ENCODE results near the gene RPRD1B. TPM values are rescaled to one million over a fixed set of nuclear protein-coding genes. Genes with fewer than 3 reads are reported as not detected.

Gene RPRD1B
- total RNA-seq, 1 experiment from 2014 or later: 42.6 TPM

DNA sequence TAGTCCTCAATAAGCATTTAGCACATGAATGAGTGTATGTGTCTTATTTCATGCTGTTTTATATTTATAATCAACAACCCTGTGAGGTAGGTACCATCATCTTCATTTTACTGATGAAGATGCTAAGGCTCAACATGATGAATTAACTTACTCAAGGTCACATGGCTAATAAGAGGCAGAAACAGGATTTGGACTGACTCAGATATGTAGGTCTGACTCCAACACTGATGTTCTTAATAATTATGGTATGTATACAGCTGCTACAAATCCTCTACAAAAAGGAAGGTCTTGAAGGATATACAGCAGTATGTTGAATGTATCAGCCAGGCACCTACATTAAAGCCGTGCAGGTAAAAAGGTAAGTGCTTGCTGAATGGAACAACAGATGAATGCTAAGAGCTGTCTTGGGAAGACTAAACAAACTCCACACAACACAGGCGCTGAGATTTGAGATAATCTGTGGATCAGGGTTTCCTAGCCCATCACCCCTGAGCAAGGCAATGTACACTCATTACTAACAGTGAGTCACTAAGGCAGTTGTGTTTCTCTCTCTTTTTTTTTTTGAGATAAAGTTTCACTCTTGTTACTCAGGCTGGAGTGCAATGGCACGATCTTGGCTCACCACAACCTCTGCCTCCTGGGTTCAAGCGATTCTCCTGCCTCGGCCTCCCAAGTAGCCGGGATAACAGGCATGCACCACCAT, 32.2 kb upstream of the RPRD1B start:
- intact Hi-C loops (cut with micrococcal nuclease): no loop called here
- H3K27ac Mint-ChIP-seq (ENCODE audit: low read depth, unreplicated experiment): peak overlapping the region; percentile 13

DNA sequence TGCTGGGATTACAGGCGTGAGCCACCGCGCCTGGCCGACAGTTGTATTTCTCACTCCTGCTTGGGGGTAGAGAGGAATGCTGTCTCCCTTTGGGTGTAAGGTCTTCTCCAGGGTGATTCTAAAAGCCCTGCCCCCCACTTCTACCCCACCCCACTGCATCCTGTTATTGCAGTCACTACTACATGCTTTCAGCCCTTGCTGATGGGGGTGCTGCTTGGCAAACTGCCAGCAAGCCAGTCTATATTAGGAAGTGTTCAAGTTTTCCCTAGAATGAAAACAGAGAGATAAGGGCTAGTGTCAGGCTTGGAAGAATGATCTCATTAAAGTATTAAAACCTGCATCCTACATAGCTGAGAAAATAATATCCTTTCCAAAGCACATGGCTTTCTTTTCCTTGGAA, 31.6 kb upstream of the RPRD1B start:
- BruUV-seq (replicated peaks): no TSS peak
- Mint-ChIP-seq H3K27me3 (ENCODE audit: insufficient read depth, unreplicated experiment) (no peaks in the 10 kb centered on the region), H3K27ac (ENCODE audit: low read depth, unreplicated experiment) (peak overlapping the region; percentile 13), H3K36me3 (ENCODE audit: insufficient read depth, unreplicated experiment) (peaks cover 59% of the 10 kb centered on the region), H3K4me3 (ENCODE audit: unreplicated experiment) (no peak overlapping the region), H3K4me1 (ENCODE audit: insufficient read depth, unreplicated experiment) (peaks cover 11% of the 10 kb centered on the region), H3K9me3 (ENCODE audit: unreplicated experiment) (no peaks in the 10 kb centered on the region)
- DNase-seq (ENCODE audit: unreplicated experiment): no peak
- CTCF ChIA-PET: no interaction called here
- POLR2A ChIA-PET: interaction anchor here (0.8 to 1.2 kb wide), 2 partner anchors 28 to 32 kb away, joined by 3 to 4 read pairs; partner anchors contain the start of genes RPRD1B and TTI1
- TF ChIP-seq, protein P1, sequence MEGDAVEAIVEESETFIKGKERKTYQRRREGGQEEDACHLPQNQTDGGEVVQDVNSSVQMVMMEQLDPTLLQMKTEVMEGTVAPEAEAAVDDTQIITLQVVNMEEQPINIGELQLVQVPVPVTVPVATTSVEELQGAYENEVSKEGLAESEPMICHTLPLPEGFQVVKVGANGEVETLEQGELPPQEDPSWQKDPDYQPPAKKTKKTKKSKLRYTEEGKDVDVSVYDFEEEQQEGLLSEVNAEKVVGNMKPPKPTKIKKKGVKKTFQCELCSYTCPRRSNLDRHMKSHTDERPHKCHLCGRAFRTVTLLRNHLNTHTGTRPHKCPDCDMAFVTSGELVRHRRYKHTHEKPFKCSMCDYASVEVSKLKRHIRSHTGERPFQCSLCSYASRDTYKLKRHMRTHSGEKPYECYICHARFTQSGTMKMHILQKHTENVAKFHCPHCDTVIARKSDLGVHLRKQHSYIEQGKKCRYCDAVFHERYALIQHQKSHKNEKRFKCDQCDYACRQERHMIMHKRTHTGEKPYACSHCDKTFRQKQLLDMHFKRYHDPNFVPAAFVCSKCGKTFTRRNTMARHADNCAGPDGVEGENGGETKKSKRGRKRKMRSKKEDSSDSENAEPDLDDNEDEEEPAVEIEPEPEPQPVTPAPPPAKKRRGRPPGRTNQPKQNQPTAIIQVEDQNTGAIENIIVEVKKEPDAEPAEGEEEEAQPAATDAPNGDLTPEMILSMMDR (IDR thresholded peaks at IDR 0.05; ENCODE audit: unreplicated experiment): no peak
- intact Hi-C loops (cut with micrococcal nuclease): no loop called here

More for the DNA sequence above, 32.2 kb upstream of the RPRD1B start:
- TF ChIP-seq, protein P1 (IDR thresholded peaks at IDR 0.05; ENCODE audit: unreplicated experiment): no peak
- peak; percentile 32 for DNase-seq (ENCODE audit: unreplicated experiment)
- H3K27me3 Mint-ChIP-seq (ENCODE audit: insufficient read depth, unreplicated experiment): no peaks in the 10 kb centered on the region
- H3K36me3 Mint-ChIP-seq (ENCODE audit: insufficient read depth, unreplicated experiment): peaks cover 61% of the 10 kb centered on the region
- H3K9me3 Mint-ChIP-seq (ENCODE audit: unreplicated experiment): no peaks in the 10 kb centered on the region
- peaks cover 7% of the 10 kb centered on the region for H3K4me1 Mint-ChIP-seq (ENCODE audit: insufficient read depth, unreplicated experiment)
- POLR2A ChIA-PET: interaction anchor here (1.2 kb wide), 1 partner anchor 29 kb away, joined by 4 read pairs; no protein-coding TSS in a partner anchor
- CTCF ChIA-PET: interaction anchor here (1.1 kb wide), 1 partner anchor 220 kb away, joined by 3 read pairs; no protein-coding TSS in a partner anchor
- BruUV-seq (replicated peaks): no TSS peak
- no peak overlapping the region for H3K4me3 Mint-ChIP-seq (ENCODE audit: unreplicated experiment)

DNA sequence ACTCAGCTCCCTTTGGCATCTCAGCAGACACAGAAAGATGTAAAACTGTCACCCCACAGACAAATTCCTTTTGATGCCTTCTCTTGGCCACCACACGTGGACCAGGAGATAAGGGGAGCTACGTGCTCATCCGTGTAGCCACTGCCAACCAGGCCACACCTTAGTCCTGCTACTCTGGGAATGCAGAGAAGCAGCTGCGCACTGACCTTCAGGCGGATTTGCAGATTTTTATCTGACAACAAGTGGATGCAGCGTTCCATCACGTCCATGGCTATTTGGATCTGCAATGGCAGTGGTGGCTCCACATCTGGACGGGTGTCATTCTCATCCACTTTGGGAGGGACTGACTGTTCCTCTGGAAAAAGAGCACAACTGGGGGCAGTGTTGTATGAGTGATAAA, 31.1 kb upstream of the RPRD1B start:
- Mint-ChIP-seq H3K4me3 (ENCODE audit: unreplicated experiment) (no peak overlapping the region), H3K9me3 (ENCODE audit: unreplicated experiment) (no peaks in the 10 kb centered on the region), H3K4me1 (ENCODE audit: insufficient read depth, unreplicated experiment) (peaks cover 11% of the 10 kb centered on the region), H3K27me3 (ENCODE audit: insufficient read depth, unreplicated experiment) (no peaks in the 10 kb centered on the region), H3K27ac (ENCODE audit: low read depth, unreplicated experiment) (no peak overlapping the region), H3K36me3 (ENCODE audit: insufficient read depth, unreplicated experiment) (peaks cover 56% of the 10 kb centered on the region)
- no TSS peak for BruUV-seq (replicated peaks)
- ChIA-PET POLR2A (interaction anchor here (0.8 to 1.2 kb wide), 2 partner anchors 28 to 31 kb away, joined by 3 to 4 read pairs; partner anchors contain the start of genes RPRD1B and TTI1), CTCF (no interaction called here)
- intact Hi-C loops (cut with micrococcal nuclease): no loop called here
- TF ChIP-seq, protein P1 (IDR thresholded peaks at IDR 0.05; ENCODE audit: unreplicated experiment): no peak
- DNase-seq (ENCODE audit: unreplicated experiment): no peak

DNA sequence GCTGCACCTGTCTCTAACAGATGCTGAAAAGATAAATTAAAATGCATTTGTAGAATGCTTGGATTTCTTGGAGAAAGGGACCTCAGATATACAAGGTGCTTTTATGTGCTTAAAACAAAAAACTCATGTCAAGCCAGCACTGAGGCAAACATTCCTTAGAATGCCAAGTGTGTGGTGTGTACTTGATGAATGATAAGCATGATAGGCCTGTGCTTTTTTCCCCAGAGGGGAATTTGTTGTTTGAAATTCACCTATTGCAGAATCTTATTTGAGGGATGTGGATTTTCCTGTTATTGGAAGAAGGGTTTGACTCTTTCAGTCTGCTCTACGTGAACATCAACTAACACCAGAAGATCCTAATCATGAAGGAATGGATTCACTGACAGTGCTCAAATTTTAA, 29.1 kb upstream of the RPRD1B start:
- H3K36me3 Mint-ChIP-seq (ENCODE audit: insufficient read depth, unreplicated experiment): peaks cover 60% of the 10 kb centered on the region
- no peak overlapping the region for H3K27ac Mint-ChIP-seq (ENCODE audit: low read depth, unreplicated experiment)
- ChIA-PET POLR2A (no interaction called here), CTCF (interaction anchor here (1.3 kb wide), 1 partner anchor 10 kb away, joined by 6 read pairs; no protein-coding TSS in a partner anchor)
- intact Hi-C loops (cut with micrococcal nuclease): no loop called here
- TF ChIP-seq, protein P1 (IDR thresholded peaks at IDR 0.05; ENCODE audit: unreplicated experiment): no peak
- H3K4me3 Mint-ChIP-seq (ENCODE audit: unreplicated experiment): no peak overlapping the region
- peaks cover 11% of the 10 kb centered on the region for H3K4me1 Mint-ChIP-seq (ENCODE audit: insufficient read depth, unreplicated experiment)
- no peak for DNase-seq (ENCODE audit: unreplicated experiment)
- H3K9me3 Mint-ChIP-seq (ENCODE audit: unreplicated experiment): no peaks in the 10 kb centered on the region
- no TSS peak for BruUV-seq (replicated peaks)
- H3K27me3 Mint-ChIP-seq (ENCODE audit: insufficient read depth, unreplicated experiment): no peaks in the 10 kb centered on the region

Data from MCF 10A (cell line).